Heart left ventricle (tissue), 16 donors: ENCODE data around the gene MYO16. TPM values are rescaled to one million over a fixed set of nuclear protein-coding genes. Genes with fewer than 3 reads are reported as not detected.
"Not testable (repeated sequence)": the region's sequence is repeated elsewhere in the genome, so short reads cannot be mapped to it uniquely, and the experiment has no call there.

Experiments
- ATAC-seq, 4 donors: fragments of 200-7000 bp; cut with Tn5 transposase; one replicate each; pipeline ENCODE4 v1.9.1; 2020 to 2022; ENCODE audit warnings: moderate library complexity in 4 of 4, mild to moderate bottlenecking in 3 of 4, moderate number of reproducible peaks in 1 of 4
- DNase-seq, 5 donors: peaks; one replicate each; pipeline ENCODE4 v3.0.0-alpha.2; 2020
- H3K27ac ChIP-seq, 12 donors: fragments of 200-600 bp; sonication (generic) in 4 of 12; one replicate each; pipeline versions ENCODE4 v1.5.0 to v1.8.0; 2016 to 2022; ENCODE audit warnings: mild to moderate bottlenecking in 2 of 12
- H3K27me3 ChIP-seq, 9 donors: fragments of 200-600 bp; sonication (generic) in 2 of 9; one replicate each; pipeline versions ENCODE4 v1.5.1 to v1.8.0; 2016 to 2022; ENCODE audit warnings: mild to moderate bottlenecking in 3 of 9
- H3K36me3 ChIP-seq, 9 donors: fragments of 200-600 bp; sonication (generic) in 2 of 9; one replicate each; pipeline versions ENCODE4 v1.5.0 to v1.8.0; 2018 to 2022; ENCODE audit warnings: mild to moderate bottlenecking in 2 of 9
- H3K4me1 ChIP-seq, 12 donors: fragments of 200-600 bp; sonication (generic) in 4 of 12; one replicate each; pipeline versions ENCODE4 v1.5.0 to v1.8.0; 2016 to 2022; ENCODE audit warnings: mild to moderate bottlenecking in 3 of 12
- H3K4me3 ChIP-seq, 12 donors: fragments of 200-600 bp; sonication (generic) in 4 of 12; one replicate each; pipeline versions ENCODE4 v1.5.0 to v1.8.0; 2017 to 2022; ENCODE audit warnings: mild to moderate bottlenecking in 9 of 12, moderate library complexity in 4 of 12
- H3K9me3 ChIP-seq, 12 donors: fragments of 200-600 bp; sonication (generic) in 4 of 12; one replicate each; pipeline versions ENCODE4 v1.5.0 to v1.8.0; 2016 to 2022; ENCODE audit warnings: mild to moderate bottlenecking in 1 of 12
- POLR2A ChIP-seq, 2 donors: fragments of 450-650 bp; IDR thresholded peaks; one replicate each; pipeline ENCODE4 v1.6.1; 2017; ENCODE audit warnings: antibody characterized with exemption in 2 of 2, mild to moderate bottlenecking in 2 of 2, moderate library complexity in 2 of 2
- WGBS, 4 donors: extraction: QIAGEN DNeasy Blood & Tissue Kit in 2 of 4; methylation state at CpG; one replicate each; pipeline versions ENCODE4 v1.1.5 to v1.1.7; 2013 to 2018; 5-methylcytosine and 5-hydroxymethylcytosine counted together
- intact Hi-C, 10 donors: fragments of 100-400 bp; cut with DNase I; formaldehyde crosslinking; loops; one replicate each; pipeline versions ENCODE4 v1.11.1 to v1.14.2; 2022
- polyA plus RNA-seq, 2 donors: library from polyadenylated mRNA; stranded (reverse); fragments of 200-250 nt; gene quantifications; one replicate each; pipeline ENCODE4 v1.2.3, GENCODE V29; 2013
- total RNA-seq, 9 donors: library from RNA; depleted of rRNA in 2 of 9; stranded (reverse); fragments of >200 nt in 2 of 9; fragmentation: NEBNext Ultra II Directional in 3 of 9; extraction: Animal tissue kit (Norgen Biotek cat#: 25700) in 3 of 9; gene quantifications; one replicate each; pipeline versions ENCODE4 v1.1.0 to v1.2.4, GENCODE V29; 2016 to 2023
- TF ChIP-seq, protein P1 (sequence below), 12 donors: fragments of 200-600 bp; sonication (generic) in 4 of 12; IDR thresholded peaks; one replicate each; pipeline versions ENCODE4 v1.5.0 to v1.8.0; 2018 to 2022; ENCODE audit warnings: antibody characterized with exemption in 12 of 12, mild to moderate bottlenecking in 5 of 12
- donor health status: ischemic (EF 13 %, LVEDD 7.1; RV severe dilation, severe dysfunction).
- donor health status: healthy with polysubstance abuse.
- donor health status: DM: no; HTN: yes; CAD: no.
- donor health status: DM: no; HTN: no; CAD: no.
- donor health status: ischemic (EF 25% LVEDD 6.9; RV normal size, moderate dysfunction).
- donor health status: ischemic (EF 25% LVEDD 5.7; RV mildly dilated, moderate dysfunction).
- donor health status: healthy.
- donor health status: DM: yes; HTN: yes; CAD: no.
- donor health status: ischemic (EF 35%, LVEDD 5.7; RV mildly dilated, moderate dysfunction).
- donor health status: nonischemic (EF 11% LVEDD 7.7; RV severe dilation, severe dysfunction).
- donor health status: DM: yes; HTN: yes; CAD: no.
- donor health status: PGD.
- donor health status: ischemic (EF 29% LVEDD 5.4; RV normal size, mild dysfunction).
- donor health status: nonischemic (EF 23%, LVEDD 6.1; RV moderate dilation, normal function).

Gene MYO16
- total and polyA plus RNA-seq, 11 donors = 0.16 to 5.2 (median 0.81) TPM

DNA sequence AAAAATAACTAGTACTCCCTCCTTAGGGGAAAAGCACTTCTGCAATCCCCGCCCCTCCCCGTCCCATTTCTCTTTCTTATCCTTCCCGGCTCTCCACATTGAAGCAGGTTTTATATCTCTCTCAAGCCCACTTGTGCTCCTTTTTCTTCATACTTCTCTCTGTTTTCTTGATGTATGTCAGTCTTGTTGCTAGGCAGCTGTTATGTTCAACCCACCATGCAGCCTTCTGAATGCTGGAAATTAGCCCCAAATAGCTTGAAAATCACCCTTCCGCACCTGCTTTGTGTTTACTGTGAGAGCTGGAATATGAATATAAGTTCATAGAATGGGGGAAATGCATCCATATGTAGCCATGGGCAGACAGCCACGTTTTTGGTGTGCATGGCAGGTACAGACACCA lies 461.4 kb downstream of the MYO16 start:
- H3K4me1 ChIP-seq = no peaks in the 10 kb centered on the region
- H3K4me3 ChIP-seq = no peak overlapping the region
- intact Hi-C loops = no loop called here
- H3K36me3 ChIP-seq = no peaks in the 10 kb centered on the region
- peaks cover 0 to 7% (median 0%) of the 10 kb centered on the region in 12 donors for H3K9me3 ChIP-seq
- DNase-seq = no peak
- WGBS, 4 donors = 72 to 74% (median 74%) methylated on average over 5 of the region's 5 CpGs
- no peak overlapping the region for H3K27ac ChIP-seq
- TF ChIP-seq, protein P1, sequence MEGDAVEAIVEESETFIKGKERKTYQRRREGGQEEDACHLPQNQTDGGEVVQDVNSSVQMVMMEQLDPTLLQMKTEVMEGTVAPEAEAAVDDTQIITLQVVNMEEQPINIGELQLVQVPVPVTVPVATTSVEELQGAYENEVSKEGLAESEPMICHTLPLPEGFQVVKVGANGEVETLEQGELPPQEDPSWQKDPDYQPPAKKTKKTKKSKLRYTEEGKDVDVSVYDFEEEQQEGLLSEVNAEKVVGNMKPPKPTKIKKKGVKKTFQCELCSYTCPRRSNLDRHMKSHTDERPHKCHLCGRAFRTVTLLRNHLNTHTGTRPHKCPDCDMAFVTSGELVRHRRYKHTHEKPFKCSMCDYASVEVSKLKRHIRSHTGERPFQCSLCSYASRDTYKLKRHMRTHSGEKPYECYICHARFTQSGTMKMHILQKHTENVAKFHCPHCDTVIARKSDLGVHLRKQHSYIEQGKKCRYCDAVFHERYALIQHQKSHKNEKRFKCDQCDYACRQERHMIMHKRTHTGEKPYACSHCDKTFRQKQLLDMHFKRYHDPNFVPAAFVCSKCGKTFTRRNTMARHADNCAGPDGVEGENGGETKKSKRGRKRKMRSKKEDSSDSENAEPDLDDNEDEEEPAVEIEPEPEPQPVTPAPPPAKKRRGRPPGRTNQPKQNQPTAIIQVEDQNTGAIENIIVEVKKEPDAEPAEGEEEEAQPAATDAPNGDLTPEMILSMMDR (IDR thresholded peaks at IDR 0.05) = no peak
- no peak for TF ChIP-seq POLR2A (IDR thresholded peaks at IDR 0.05)
- no peaks in the 10 kb centered on the region for H3K27me3 ChIP-seq
- no peak for ATAC-seq

DNA sequence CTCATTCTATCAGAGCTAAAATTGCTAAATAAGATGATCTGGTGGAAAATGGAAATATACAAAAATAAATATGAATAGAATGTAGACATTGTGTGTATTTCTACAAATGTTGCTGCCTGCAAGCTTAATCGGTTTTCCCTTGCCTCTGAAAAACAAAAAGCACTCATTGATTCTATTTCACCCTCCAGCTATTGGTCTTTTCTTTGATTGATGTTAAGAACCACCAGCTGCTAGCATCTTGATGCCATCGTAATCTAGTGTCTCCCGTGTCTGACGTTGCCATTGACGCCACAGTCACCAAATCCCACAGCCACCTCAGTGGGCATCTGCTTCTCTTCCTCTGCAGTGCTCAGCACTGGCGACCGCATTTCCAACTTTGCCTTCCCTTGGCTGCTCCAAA lies 461.8 kb downstream of the MYO16 start:
- no peak for DNase-seq
- Histone ChIP-seq H3K27ac (no peak overlapping the region), H3K9me3 (peaks cover 0 to 7% (median 0%) of the 10 kb centered on the region in 12 donors), H3K27me3 (no peaks in the 10 kb centered on the region), H3K4me3 (no peak overlapping the region), H3K36me3 (no peaks in the 10 kb centered on the region), H3K4me1 (no peaks in the 10 kb centered on the region)
- TF ChIP-seq, protein P1 (IDR thresholded peaks at IDR 0.05) = no peak
- TF ChIP-seq POLR2A (IDR thresholded peaks at IDR 0.05) = no peak
- WGBS, 4 donors = 80 to 90% (median 86%) methylated on average over 7 of the region's 7 CpGs
- no peak for ATAC-seq
- intact Hi-C loops = no loop called here

DNA sequence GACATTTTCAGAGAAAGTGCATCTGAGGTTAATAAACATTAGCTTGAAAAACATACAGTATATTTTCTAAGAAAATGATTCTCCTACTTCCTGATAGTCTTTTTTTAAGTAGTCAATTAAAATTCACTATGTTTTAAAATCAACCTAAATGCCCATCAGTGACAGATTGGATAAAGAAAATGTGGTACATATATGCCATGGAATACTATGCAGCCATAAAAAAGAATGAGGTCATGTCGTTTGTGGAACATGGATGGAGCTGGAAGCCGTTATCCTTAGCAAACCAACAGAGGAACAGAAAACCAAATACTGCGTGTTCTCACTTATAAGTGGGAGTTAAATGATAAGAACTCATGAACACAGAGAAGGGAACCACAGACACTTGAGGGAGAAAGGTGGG lies 462.8 kb downstream of the MYO16 start:
- ATAC-seq, H3K4me3 ChIP-seq: not testable (repeated sequence)

DNA sequence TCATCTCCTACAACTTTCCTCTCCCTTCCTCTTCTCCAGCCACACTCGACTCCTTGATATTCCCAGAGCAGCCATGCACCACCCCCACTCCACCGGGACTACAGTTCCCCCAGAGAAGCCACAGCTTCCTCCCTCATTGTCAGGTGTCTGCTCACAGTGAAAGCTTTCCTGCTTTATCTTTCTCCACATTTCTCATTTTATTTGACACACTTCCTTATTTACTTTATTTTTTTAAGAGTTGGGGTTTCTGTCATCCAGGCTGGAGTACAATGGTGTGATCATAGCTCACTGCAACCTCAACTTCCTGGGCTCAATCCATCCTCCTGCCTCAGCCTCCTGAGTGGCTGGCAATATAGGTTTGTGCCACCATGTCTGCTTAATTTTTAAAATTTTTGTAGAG lies 464.6 kb downstream of the MYO16 start:
- DNase-seq (no peak), ATAC-seq (no peak)
- TF ChIP-seq, protein P1 (IDR thresholded peaks at IDR 0.05) = no peak
- no peak for TF ChIP-seq POLR2A (IDR thresholded peaks at IDR 0.05)
- intact Hi-C loops = no loop called here
- no peaks in the 10 kb centered on the region for H3K36me3 ChIP-seq
- H3K27me3 ChIP-seq = no peaks in the 10 kb centered on the region
- 44 to 60% (median 52%) methylated on average over 2 of the region's 2 CpGs for WGBS, 4 donors
- H3K4me3 ChIP-seq = no peak overlapping the region
- peaks cover 0 to 7% (median 0%) of the 10 kb centered on the region in 12 donors for H3K9me3 ChIP-seq
- no peak overlapping the region for H3K27ac ChIP-seq
- no peaks in the 10 kb centered on the region for H3K4me1 ChIP-seq

More for the DNA sequence above, 462.8 kb downstream of the MYO16 start:
- H3K36me3 ChIP-seq, H3K9me3 ChIP-seq, H3K4me1 ChIP-seq, DNase-seq, intact Hi-C loops, H3K27me3 ChIP-seq, H3K27ac ChIP-seq: not testable (repeated sequence)
- WGBS, 4 donors = 80 to 85% (median 83%) methylated on average over 3 of the region's 3 CpGs

DNA sequence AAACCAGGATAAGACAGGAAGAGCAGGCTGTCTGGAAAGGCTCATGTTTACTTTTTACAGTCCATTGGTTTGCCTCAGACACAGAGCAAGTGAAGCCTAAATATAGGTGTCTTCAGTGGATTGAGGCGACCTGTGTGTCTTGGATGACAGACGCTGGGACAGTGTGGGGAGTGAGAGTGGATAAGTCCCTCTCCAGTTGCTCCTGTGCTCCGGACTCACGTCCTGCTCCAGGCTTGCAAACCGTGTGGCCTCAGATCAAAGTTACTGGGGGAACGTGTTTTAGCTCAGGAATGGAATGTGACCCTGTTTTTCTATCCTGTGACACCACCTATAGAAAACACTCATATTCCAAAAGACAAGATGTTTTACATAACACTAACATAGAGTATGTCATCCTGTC lies 465.7 kb downstream of the MYO16 start:
- Histone ChIP-seq H3K9me3 (peaks cover 0 to 7% (median 0%) of the 10 kb centered on the region in 12 donors), H3K36me3 (no peaks in the 10 kb centered on the region), H3K27ac (no peak overlapping the region), H3K4me3 (no peak overlapping the region), H3K4me1 (no peaks in the 10 kb centered on the region), H3K27me3 (no peaks in the 10 kb centered on the region)
- ATAC-seq (no peak), DNase-seq (no peak)
- intact Hi-C loops = no loop called here
- TF ChIP-seq, protein P1 (IDR thresholded peaks at IDR 0.05) = no peak
- no peak for TF ChIP-seq POLR2A (IDR thresholded peaks at IDR 0.05)
- WGBS, 4 donors = 48 to 69% (median 62%) methylated on average over 6 of the region's 6 CpGs
